Tibial artery (tissue), 4 donors: Measurements from ENCODE around the gene TTLL11.

Source experiments
- DNase-seq, 2 donors: peaks; one replicate each; pipeline ENCODE4 v3.0.0-alpha.2; 2019
- H3K27ac ChIP-seq, 2 donors: fragments of 200-600 bp; sonication (generic) in 1 of 2; 1 replicate in 1 of 2; 2 replicates in 1 of 2; pipeline ENCODE4 v1.5.1; 2018 to 2019; ENCODE audit warnings: mild to moderate bottlenecking in 1 of 2
- H3K27me3 ChIP-seq, 2 donors: fragments of 200-600 bp; sonication (generic) in 1 of 2; one replicate each; pipeline versions ENCODE4 v1.5.1 to v1.6.0; 2016 to 2019
- H3K36me3 ChIP-seq, 3 donors: fragments of 200-600 bp; sonication (generic) in 2 of 3; one replicate each; pipeline ENCODE4 v1.5.1; 2016 to 2019; ENCODE audit warnings: mild to moderate bottlenecking in 2 of 3
- H3K4me1 ChIP-seq, 4 donors: fragments of 200-600 bp; sonication (generic) in 2 of 4; 1 replicate in 3 of 4; 2 replicates in 1 of 4; pipeline ENCODE4 v1.5.1; 2016 to 2019
- H3K4me3 ChIP-seq, 2 donors: fragments of 200-600 bp; sonication (generic) in 1 of 2; 1 replicate in 1 of 2; 2 replicates in 1 of 2; pipeline ENCODE4 v1.5.1; 2018 to 2019; ENCODE audit warnings: mild to moderate bottlenecking in 2 of 2
- H3K9me3 ChIP-seq, 3 donors: fragments of 200-600 bp; sonication (generic) in 1 of 3; one replicate each; pipeline ENCODE4 v1.5.1; 2016 to 2019
- CTCF ChIP-seq, 2 experiments: fragments of 200-600 bp in 1 of 2; fragments of 450-650 bp in 1 of 2; IDR thresholded peaks; one replicate each; pipeline ENCODE4 v1.5.1; 2017 to 2019; ENCODE audit warnings: antibody characterized with exemption in 2 of 2, mild to moderate bottlenecking in 1 of 2, moderate library complexity in 1 of 2
- intact Hi-C: fragments of 100-400 bp; cut with DNase I; formaldehyde crosslinking; loops from one replicate; pipeline ENCODE4 v1.15.0; 2023; ENCODE audit warnings: low total_unique reads

Gene TTLL11

GRCh38 chr9:121811751-121812150 lies 281.4 kb downstream of the TTLL11 start:
- no peak overlapping the region for H3K27ac ChIP-seq
- no peaks in the 10 kb centered on the region for H3K4me1 ChIP-seq
- intact Hi-C loops = no loop called here
- H3K36me3 ChIP-seq = no peaks in the 10 kb centered on the region
- H3K4me3 ChIP-seq = no peak overlapping the region
- no peak for TF ChIP-seq CTCF (IDR thresholded peaks at IDR 0.05)
- H3K9me3 ChIP-seq = no peaks in the 10 kb centered on the region
- no peaks in the 10 kb centered on the region for H3K27me3 ChIP-seq
- no peak for DNase-seq

GRCh38 chr9:121811140-121811539 lies 282.0 kb downstream of the TTLL11 start:
- no peaks in the 10 kb centered on the region for H3K36me3 ChIP-seq
- no peak overlapping the region for H3K4me3 ChIP-seq
- no peaks in the 10 kb centered on the region for H3K27me3 ChIP-seq
- DNase-seq = no peak
- no peak overlapping the region for H3K27ac ChIP-seq
- H3K9me3 ChIP-seq = no peaks in the 10 kb centered on the region
- H3K4me1 ChIP-seq = no peaks in the 10 kb centered on the region
- no peak for TF ChIP-seq CTCF (IDR thresholded peaks at IDR 0.05)
- intact Hi-C loops = no loop called here

- Histone ChIP-seq H3K4me3 (no peak overlapping the region), H3K9me3 (no peaks in the 10 kb centered on the region), H3K4me1 (no peaks in the 10 kb centered on the region), H3K27me3 (no peaks in the 10 kb centered on the region), H3K36me3 (no peaks in the 10 kb centered on the region), H3K27ac (no peak overlapping the region)
- no peak for DNase-seq
- no peak for TF ChIP-seq CTCF (IDR thresholded peaks at IDR 0.05)
- intact Hi-C loops = no loop called here
Observed at GRCh38 chr9:121810489-121810888, 282.6 kb downstream of the TTLL11 start.

DNA sequence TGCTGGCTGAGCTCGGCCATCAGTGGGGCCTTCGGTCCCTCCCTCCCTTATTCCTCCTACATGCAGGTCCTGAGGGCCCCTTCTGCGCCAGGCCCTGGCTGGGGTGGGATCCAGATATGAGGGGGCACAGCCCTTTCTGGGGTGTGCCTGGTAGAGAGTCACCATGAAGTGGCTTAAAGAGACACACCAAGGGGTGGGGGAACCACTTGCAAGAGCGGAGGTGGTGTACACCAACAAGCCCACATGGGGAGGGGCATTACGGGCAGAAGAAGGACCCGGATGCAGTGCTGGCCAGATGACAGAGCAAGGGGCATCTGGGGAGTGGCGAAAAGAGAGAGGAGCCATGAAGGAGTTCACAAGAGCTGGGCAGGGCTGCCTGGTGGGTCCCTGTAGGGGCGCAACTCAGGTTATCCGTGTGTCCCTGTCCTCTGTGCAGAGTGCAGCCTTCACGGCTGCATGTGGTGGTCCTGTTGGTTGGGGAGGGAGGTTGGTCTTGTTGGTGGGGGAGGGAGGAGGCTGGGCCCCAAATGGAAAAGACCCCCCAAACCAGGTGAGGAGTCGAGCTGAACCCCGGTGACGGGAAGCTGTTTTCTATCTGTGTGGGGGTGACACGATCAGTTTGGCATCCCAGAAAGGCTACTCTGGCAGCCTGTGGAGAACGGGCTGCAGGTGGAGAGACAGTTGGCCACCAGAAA lies 283.6 kb downstream of the TTLL11 start:
- Histone ChIP-seq H3K9me3 (peaks cover 0 to 4% (median 0%) of the 10 kb centered on the region in 3 donors), H3K4me3 (no peak overlapping the region), H3K4me1 (no peaks in the 10 kb centered on the region), H3K27me3 (no peaks in the 10 kb centered on the region), H3K36me3 (no peaks in the 10 kb centered on the region), H3K27ac (no peak overlapping the region)
- no peak for DNase-seq
- intact Hi-C loops = no loop called here
- TF ChIP-seq CTCF (IDR thresholded peaks at IDR 0.05) = no peak

- Histone ChIP-seq H3K4me3 (no peak overlapping the region), H3K27ac (no peak overlapping the region), H3K9me3 (peaks cover 0 to 4% (median 0%) of the 10 kb centered on the region in 3 donors), H3K36me3 (no peaks in the 10 kb centered on the region), H3K27me3 (no peaks in the 10 kb centered on the region), H3K4me1 (no peaks in the 10 kb centered on the region)
- TF ChIP-seq CTCF (IDR thresholded peaks at IDR 0.05) = no peak
- intact Hi-C loops = no loop called here
- no peak for DNase-seq
Observed at GRCh38 chr9:121808781-121809180, 284.3 kb downstream of the TTLL11 start.
